ENCODE results near the gene C3.
"Not testable (repeated sequence)": the region's sequence is repeated elsewhere in the genome, so short reads cannot be mapped to it uniquely, and the experiment has no call there.

C3 gene

DNA sequence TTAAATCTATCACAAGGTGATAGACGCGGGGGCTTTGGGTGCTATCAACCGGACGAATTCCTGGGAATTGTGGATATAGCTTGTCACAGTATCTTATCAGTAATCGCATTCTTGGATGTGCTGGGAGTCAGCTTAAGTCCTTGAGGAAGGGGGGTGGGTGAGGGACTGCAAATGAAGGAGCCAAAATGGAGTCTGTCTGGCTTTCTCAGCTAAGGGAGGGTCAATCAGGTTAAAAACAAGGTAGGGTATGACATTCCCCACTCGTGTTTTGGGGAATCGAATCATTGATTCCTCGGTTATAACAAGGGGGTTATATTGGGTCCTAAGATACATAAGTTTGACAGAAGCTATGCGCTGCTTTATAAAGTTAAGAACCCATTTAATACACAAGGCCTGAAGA, 64.1 kb downstream of the C3 start:
- DNase-seq: not testable (repeated sequence)

DNA sequence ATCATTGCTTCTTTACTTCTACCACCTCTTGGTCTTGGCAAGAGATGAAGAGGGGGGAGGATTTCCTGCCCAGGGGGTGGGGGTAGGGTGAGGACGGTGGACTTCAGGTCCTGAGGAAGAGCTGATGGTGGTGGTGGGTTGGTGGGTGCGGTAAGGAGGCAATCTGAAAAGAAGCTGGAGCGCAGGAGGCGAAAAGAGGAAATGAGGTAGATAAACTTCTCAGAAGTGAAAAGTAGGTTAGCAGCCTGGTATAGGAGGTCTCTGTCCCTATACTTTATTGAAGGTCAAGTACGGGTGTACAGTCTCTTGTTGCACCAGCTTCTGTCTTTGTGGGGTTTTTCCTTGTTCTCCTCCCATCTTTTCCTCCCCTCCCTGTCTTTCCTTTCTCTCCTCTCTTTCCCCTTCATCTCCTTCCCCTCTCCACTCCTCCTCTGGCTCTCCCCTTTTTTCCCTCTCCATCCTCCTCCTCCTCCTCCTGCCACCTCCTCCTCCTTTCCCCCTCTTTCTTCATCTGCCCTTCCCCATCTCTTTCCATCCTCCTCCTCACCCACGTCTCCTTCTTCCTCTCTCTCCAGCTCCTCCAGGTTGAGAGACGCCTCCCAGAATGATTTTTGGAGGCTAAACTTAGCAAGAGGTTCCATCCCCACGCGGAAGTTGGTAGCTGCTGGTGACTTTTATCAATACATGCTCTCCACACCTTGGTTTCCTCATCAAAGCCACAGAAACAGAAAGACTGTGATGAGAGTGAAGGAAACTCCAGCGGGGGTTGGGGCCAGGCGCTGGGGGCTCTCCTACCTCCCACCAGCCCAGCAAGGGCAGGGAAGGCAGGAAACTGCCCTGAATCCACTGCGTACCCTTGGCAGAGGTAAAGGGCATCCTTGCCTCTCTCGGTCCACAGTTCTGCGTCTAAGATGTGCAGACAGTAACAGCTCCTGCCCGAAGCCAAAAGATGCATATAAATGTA, 65.8 kb downstream of the C3 start:
- DNase-seq: no peak

DNA sequence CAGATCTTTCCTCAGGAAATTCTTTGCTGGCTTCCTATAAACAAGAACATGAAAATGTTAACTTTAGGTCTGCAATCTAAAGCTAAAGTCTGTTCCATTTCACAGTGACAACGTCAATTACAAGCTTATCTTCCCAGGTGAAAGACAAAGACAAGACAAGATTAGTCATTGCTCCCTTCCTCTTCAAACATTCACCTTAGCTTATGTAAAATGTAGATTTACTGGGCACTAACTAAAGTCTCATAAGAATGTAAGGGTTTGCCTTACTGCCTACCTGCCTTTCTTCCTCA, 67.7 kb downstream of the C3 start:
- DNase-seq: no peak

GRCh38 chr19:6651965-6652804, 68.3 kb downstream of the C3 start:
- DNase-seq: no peak

DNA sequence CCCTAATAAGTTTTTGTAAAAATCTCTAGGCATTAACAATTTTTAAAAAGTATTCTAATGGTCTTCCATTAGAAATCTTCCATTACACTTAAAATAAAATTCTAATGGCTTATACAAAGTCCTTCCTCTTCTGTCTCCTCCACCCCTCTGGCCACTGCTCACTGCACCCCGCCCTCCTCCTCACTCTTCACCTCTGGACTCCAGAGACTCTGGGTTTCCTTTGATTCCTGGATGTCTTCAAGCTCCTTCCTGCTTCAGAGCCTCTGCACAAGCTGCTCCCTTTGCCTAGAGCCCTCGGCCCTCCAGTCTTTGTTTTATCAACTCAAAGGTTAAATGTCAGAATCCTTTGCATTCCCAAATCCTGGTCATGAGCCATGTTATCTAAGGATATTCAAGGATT, 71.3 kb downstream of the C3 start:
- DNase-seq: no peak

- no peak for DNase-seq
These were observed 72.2 kb downstream of the C3 start for GRCh38 chr19:6648141-6648715.

DNA sequence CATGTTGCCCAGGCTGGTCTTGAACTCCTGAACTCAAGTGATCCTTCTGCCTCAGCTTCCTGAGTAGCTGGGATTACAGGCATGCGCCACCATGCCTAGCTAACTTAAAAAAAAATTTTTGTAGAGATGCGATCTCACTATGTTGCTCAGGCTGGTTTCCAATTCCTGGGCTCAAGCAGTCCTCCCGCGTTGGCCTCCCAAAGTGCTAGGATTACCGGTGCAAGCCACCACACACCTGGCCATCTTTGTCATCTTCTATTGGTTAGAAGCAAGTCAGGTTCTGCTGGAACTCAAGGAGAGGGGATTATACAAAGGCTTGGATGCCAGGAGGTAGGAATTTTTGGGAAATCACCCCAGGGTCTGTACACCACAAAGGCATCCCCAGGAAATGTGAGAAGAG, 75.7 kb downstream of the C3 start:
- DNase-seq: no peak

DNA sequence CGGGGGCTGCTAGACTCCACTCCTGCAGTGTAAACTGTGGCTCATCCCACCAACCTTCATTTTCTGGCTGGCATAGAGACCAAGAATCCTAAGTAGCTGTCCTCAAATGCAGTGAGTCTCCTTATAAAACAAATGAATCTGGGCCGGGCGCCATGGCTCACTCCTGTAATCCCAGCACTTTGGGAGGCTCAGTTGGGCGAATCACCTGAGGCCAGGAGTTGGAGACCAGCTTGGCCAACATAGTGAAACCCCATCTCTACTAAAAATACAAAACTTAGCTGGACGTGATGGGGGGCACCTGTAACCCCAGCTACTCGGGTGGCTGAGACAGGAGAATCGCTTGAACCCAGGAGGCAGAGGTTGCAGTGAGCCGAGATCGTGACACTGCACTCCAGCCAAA, 80.1 kb downstream of the C3 start:
- not testable (repeated sequence) for DNase-seq

GRCh38 chr19:6639439-6639838, 81.0 kb downstream of the C3 start:
- DNase-seq: no peak

GRCh38 chr19:6633456-6633813, 87.0 kb downstream of the C3 start:
- not testable (repeated sequence) for DNase-seq

DNA sequence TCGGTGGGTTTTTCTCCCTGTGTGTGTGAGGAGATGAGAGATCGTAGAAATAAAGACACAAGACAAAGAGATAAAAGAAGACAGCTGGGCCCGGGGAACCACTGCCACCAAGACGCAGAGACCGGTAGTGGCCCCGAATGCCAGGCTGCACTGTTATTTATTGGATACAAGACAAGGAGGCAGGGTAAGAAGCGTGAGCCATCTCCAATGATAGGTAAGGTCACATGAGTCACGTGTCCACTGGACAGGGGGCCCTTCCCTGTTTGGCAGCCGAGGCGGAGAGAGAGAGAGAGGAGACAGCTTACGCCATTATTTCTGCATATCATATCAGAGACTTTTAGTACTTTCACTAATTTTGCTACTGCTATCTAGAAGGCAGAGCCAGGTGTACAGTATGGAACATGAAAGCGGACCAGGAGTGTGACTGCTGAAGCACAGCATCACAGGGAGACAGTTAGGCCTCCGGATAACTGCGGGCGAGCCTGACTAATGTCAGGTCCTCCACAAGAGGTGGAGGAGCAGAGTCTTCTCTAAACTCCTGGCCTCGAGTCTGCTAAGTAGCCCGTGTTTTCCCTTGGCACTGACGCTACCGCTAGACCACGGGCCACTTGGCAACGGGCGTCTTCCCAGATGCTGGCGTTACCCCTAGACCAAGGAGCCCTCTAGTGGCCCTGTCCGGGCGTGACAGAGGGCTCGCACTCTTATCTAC, 87.5 kb downstream of the C3 start:
- not testable (repeated sequence) for DNase-seq

GRCh38 chr19:6632002-6632621, 88.3 kb downstream of the C3 start:
- no peak for DNase-seq

All from activated gamma-delta T cell (primary cell).